AML-193 (cell line): ENCODE data around the gene CREB5.
A peak's percentile ranks its signal among the peaks of the same experiment; 100 is the strongest.

ENCODE experiments used
- DNase-seq, 2 experiments: peaks; one replicate each; lab custom pipeline; 2025; lab: John Stamatoyannopoulos, UW

Gene CREB5

DNA sequence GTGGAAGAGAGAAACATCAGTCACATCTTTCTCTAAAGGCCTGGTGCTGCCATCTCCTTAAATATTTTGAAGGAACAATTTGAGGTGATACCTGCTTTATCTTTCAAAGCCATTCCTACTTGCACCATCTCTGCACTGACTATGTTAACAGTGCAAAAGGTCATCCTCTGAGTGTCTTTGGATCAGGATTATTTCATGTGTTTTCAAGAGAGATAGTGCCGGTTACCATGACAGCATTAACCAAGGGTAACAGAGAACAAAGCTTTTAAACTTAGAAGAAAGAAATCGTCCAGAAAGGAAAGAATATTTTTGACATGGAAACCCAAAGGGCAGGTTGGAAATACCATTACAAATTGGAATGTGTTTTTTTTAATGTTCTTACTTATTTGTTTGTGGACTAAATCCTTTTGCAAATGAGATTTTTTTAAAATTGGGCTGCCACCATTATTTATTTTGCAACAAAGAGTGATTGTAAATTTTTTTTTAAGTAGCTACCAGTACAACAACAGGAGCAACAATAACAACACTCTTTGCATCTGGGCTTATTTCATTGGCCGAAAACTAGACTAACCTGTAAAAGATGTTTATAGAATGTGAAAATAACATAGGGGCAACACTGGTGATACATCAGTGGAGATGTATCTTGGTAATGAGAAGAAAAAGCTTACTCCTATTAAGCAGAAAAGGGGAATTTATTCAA, 234.2 kb downstream of the CREB5 start:
- no peak for DNase-seq

DNA sequence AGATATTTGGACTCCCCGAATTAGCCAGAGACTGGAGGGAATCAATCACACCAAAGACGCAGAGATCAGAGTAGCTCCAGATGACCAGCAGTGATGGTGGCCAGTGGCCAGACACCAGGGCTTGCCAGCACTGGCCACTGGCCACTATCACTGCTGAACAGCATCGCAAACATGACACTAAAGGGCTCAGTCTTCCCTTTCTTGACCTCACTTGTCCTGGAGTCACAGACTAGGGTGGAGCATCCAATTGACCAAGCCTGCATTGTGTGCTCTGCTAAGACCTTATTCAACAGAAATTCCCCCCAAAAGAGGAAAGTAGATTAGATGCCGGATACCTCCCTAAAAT, 234.7 kb downstream of the CREB5 start:
- DNase-seq: no peak

DNA sequence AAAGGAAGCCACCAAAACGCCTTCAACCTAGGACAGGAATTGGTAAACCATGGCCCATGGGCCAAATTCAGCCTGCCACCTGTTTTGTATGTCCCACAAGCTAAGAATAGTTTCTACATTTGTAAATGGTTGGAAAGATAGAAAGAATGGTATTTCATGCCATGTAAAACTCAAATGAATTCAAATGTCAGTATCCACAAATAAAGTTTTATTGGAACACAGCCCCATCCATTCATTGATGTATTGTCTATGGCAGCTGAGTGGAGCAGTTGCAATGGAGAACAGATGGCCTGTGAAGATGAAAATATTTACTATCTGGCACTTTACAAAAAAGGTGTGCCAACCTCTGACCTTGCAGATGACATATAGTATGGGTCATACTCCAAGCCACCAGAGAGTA, 236.9 kb downstream of the CREB5 start:
- DNase-seq: no peak

DNA sequence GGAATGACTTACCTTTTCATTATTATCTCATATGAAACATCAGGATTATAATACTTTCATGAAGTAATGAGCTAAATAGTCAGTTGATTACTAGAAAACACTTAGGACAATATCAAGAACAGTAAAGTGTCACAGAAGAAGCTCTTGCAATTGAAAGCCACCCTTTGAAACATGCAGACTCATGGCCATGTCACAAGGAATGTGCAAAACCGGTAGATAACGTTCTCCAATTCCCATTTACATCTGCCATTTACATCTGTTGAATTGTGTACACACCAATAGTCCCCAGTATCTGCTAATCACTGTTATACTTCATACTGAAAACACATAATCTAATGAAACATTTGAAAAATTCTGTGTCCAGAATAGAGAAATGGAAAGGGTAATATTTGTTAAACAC, 237.5 kb downstream of the CREB5 start:
- no peak for DNase-seq

DNA sequence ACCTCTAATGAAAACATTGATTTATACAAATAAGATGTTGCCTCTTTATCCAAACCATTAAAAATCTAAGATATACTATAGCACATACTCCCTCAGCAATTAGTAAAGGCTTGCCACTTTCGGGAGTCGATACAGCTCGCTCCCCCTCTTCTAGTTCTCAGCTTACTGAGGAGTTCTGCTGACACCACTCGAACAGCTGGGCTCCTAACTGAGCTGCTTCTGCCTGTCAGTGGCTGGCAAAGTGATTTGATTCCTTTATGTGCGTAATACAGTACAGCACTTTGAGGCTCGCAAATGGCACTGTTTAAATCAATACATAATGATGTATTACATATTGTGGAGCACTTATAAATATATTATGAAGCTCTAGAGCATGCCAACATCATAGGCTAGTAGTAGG, 241.8 kb downstream of the CREB5 start:
- DNase-seq: no peak

DNA sequence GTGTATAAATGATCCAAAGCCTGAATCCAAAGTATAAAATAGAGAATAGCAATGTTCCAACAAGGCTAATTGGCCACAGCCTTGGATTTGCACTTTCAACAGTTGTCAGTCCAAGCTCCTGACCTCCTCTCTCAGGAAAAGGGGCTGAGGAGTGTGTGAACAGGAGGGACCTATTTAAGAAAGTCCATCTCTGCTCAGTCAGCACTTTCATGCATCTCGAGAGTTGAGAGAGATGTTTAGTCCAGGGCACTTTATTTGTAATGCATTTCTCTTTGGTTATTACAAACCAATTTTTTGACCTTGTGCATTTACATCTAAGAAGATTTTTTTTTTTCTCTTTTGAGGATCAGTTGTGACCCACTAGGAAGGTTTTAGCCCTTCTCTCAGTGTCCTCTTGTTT, 244.2 kb downstream of the CREB5 start:
- DNase-seq: no peak

DNA sequence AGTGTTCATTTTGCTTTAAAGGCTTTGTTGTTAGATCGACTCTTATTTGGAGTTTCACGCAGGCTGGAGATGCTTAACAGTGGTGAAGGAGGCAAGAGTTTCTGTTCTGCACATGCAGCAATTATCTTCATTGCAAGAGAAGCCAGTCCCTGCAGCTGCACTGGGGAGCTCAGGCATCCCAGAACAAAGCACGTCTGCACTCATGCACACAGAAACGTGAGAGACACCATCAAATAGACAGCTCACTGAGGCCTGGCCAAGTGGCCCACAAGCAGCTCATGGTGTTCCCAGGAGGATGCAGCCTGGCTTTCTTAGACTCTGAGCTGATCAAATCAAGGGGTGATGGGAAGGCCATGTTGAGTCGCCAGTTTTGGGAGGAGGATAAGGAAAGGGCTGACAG, 246.1 kb downstream of the CREB5 start:
- DNase-seq: no peak

DNA sequence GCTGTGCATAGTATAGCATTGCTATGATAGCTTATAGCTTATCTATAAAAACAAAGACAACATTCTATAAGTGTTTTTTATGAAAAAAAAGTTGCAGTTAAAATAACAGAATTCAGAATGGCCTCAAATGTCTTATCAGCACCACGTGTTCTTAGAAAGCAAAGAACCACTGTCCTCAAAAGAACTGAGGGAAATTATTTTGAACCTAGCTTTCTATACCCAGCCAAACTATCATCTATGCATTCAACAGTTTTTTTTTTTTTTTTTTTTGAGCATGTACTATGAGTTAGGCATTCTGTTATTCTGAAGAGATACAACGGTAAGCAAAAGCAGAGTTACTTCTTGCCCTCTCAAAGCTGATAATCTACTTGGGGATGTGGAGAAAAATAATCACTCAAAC, 247.8 kb downstream of the CREB5 start:
- DNase-seq: no peak

DNA sequence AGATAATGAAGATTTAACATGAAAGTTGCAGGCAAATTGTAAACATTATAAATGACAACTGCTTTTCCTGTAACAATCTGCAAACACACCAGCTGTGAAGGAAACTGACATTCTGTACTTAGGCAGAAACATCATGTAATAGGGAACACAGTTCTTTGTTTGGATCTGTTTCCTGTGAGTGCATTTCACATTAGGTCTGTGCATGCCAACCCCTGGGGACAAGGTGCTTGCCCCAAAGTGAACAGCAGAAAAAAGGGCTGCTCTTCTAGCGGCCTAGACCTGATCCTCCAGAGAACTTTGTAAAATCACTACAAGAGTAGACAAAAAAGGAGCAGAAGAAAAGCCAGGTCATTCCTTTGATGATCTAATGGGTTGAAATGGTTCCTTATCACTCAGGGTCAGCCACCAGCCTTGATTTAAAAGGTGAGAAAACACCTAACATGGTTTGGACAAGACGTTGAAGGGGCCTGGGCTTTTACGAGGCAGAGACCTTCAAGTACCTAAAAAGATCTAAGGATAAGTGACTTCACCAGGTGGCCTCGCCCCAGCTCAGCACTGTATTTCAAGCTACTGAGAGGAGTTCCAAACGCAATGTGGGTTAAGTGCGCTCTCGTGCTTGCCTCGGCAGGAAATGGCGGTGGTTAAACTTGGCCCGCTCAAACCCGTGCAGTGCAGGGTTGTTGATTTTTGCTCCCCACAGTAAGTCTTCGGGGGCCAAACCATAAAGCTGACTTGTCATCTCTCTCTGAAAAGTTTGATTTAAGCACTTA, 249.7 kb downstream of the CREB5 start:
- no peak for DNase-seq

DNA sequence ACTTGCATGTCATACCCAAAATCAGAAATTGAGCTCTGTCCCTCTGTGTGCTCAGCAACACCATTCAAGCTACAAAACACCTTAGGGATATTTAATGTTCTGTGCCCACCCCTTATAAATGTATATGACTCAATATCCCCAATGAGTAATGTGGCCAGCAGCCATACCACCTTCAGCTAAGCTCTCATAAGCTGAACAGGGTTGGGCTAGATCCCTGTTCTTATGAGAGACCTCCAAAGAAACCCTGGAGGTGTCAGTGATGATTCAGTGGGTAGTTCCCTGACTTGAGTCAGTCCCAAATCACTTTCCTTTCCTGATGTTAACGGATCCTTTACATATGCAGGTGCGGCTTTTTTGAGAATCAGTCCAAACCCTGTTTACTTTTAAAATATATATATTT, 253.8 kb downstream of the CREB5 start:
- no peak for DNase-seq

DNA sequence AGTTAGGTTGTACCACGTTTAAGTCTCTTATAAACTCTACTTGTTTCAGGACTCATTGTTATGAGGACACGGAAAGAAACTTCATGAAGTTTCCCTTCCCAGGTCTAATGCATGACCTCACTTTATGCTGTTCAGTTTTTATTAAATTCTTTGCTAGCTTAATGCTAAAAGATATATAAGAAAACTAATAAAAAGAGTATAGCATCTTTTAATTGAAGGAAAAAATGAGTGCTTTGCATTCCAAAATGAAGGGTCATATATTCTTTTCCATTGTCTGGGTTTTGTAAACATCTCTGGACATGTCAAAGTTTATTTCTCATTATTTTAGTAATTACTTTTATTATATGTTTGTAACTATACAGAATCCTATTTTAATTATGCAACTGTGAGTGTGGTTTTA, 255.8 kb downstream of the CREB5 start:
- no peak for DNase-seq

DNA sequence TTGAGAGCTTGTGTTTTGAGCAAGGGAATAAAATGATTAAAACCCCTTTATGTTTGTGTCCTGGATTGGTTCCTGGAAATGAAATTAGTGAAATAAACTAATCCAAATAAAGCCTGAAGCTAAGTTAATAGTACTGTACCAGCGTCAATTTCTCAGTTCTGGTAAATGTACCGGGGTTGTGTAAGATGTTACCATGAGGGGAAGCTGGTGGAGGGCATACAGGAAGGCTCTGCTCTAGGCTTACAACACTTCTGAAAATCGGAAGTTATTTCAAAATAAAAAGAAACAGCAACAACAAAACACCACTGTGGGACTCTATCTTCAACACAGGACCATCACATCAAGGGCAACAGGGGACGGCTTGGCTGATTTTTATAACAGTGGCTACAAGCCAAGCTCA, 257.0 kb downstream of the CREB5 start:
- DNase-seq: no peak

DNA sequence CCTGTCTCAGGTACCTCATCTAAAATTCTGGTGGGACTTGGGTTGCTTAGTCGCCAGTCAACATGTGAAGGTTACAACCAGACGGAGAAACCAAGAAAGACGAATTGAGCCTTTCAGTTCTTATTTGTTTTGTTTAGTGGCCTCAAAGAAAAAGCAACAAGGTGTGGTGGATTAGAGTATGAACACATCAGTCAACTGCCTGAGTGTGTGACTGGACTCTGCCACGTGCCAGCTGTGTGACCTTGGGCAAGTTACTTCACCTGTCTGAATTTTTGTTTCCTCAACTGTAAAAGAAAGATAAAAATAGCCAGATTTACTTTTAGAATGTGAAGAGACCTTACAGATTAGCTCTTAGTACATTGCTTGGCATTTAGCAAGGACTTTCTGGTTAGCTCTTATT, 259.2 kb downstream of the CREB5 start:
- no peak for DNase-seq

DNA sequence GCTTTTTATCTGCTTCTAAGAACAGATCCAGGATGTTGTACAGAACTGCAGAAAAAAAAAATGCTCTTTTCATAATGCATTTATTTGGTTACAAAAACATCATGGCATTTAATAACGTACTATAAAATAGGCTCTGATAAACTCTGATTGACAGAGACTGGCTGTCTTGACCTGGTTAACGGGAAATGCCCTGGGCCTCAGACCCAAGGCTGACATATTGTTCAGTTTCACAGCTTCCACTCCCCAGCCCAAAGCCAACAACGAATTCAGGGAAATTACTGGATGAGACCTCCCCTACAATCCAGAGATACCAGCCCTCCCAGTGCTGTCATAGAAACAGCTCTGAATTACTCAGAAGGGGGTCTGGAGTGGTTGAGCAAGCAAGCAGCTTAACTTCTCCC, 260.1 kb downstream of the CREB5 start:
- DNase-seq: no peak

DNA sequence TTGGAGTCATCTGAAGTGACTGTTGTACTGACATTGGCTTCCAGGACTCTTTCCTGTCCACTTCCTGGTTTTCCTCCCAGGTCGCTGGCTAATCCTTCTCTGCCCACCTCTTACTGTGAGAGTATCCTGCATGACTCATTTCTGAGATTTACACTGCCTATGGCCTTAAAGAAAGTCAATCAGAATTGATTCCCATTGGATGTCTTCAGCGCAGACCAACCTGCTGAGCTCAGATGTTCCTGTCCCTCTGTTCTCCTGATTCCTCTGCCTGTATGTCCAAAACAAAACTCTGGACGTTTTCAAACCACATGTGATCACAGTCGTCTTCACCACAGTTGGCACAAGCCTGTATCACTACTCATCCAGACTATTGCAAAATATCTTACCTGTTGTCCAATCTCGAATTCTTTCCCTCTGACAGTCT, 262.1 kb downstream of the CREB5 start:
- no peak for DNase-seq

DNA sequence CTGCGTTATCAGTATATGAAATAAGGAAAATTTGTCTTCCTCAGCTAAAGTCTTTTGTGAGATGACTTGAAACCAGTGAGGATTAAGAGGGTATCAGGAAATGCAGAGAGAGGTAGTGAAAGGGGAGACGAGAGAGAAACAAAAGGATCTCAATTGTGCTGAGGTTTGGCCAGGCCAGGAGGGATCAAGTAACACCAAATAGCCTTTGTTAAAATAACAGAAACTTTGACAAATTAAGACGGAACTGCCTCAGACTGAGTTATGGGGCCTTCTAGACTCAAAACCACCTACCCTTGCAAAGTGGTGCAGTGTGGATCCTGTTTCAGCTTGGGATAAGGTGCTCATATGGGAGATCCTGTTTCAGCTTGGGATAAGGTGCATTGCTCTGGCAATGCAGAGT, 263.1 kb downstream of the CREB5 start:
- no peak for DNase-seq

DNA sequence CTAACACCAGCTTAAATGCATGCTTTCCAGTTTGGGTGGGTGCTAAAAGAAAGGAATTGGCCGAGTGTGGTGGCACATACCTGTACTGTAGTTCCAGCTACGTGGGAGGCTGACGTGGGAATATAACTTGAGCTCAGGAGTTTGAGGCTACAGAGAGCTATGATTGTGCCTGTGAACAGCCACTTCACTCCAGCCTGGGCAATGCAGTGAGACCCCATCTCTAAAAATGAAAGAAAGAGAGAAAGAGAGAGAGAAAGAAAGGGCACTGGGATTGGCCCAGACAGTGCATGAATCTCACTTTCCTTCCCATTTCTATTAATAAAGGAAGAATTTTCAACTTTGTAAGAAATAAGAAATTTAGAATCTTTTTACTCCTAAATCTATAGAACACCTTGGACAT, 265.4 kb downstream of the CREB5 start:
- DNase-seq: no peak

DNA sequence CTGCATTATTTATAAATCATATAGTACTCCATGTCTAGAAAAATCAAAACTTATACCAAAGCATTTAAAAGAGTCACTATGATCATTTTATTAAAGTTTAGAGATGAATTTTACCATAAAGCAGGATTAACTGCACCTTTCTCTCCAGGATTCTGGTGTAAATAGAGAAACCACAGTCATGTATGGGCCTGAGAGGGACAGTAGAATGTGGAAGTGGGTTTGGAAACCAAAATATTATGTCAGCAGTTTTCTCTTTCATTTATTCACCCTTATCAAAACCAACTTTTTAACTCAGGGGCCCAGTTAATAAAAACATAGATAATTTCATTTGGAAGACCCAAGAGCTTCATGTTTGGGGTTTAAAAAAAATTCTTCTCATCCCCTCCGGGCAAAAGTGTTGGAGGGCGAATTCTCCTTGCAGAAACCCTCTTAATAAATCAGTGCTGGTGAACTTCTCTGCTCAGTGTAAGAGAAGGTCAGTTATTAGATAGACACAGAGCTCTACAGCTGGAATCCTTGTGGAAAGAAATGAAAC, 266.2 kb downstream of the CREB5 start:
- no peak for DNase-seq

DNA sequence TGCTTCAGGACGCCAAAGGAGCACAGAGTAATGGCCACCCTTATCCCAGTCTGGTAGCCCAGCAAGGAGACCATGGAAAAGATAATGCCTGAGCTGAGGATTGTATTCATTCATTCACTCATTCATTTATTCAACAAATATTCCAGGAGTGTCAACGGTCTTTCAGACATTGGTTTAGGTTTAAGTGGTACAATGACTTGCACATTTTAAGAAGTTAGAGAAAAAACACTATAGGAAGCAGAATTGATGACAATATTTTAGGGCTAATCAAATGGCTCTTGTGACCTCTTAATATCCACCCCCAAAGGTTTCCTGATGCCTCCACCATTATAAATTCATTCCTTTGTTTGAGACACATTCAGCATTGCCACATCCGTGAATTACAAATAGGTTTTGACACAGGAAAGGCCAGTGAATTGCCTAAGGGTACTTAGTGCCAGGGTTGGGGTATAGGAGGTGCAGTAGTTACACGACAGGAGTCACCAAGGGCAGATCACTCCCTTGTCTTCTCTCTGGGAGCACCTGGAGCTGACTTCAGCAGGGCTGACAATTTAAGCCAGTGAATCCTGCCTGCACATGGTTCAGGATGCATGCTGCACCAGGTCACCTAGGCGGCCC, 269.5 kb downstream of the CREB5 start:
- no peak for DNase-seq

DNA sequence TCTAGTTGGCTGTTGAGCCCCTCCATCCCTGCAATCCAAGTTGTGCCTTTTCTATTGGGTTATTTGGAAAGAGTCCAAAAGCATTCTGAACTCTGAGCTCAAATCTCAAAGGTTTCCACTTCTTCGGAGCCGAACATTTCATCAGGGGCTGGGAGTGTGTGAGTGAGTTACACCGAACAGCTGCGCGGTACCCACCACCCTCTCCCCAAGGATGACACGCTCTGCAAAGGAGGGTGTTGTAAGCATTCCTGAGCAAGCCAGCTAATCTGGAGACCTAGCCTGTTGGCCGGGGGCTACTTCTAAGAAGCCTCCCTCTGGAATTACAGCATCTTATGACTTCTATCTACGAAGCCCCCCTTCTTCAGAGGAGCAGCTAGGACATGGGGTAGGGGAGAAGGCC, 270.5 kb downstream of the CREB5 start:
- DNase-seq: no peak

DNA sequence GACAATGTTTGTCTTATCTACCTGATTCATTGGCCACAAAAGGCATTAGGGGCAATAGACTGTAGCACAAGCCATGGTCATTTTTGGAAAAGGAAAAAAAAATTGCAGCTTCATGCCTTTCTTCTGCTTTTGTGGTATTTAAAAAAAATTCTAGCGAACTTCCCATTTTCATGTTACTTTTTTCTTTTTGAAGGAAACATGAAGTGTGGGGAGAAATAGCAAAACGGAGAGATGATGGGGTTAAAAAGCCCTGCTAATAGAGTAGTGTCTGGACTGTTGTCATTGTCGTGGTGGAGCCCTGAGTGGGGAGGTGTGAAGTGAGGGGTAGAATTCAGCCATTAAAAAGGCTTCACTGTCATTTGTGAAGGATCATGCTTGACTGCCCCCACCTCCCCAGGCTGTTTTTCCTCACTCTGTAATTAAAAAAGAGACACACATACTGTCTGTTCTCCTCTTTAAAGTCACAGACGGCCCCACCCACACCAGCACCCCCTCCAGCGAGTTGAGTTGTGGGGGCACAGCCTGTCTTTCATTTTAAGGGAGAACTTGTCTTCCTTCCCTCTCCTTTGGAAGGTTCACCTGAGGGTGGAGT, 272.4 kb downstream of the CREB5 start:
- DNase-seq: peak; percentile 60 to 65

DNA sequence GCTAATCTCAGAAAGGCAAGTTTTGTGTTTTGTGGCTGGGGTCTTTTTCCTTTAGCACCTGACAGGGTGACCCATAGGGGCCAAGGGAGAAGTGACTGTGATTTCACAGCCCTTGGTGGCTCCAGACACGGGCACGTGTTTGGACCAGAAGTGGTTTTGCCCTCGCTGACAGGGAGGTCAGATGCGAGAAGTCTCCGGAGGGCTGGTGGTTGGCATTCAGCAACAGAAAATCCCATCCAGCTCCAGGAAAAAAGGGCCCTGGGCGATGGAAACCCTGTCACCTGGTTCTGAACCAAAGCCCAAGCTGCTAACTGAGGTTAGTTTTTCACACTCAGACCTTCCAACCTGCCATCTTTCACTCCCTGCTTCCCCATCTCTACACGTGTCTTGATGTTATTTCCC, 272.9 kb downstream of the CREB5 start:
- DNase-seq: no peak
